Tibial nerve (tissue), 4 donors: ENCODE results near the gene NPY5R.

Experiments used
- CTCF ChIP-seq, 5 experiments: fragments of 200-600 bp in 3 of 5; fragments of 450-650 bp in 2 of 5; sonication (generic) in 3 of 5; IDR thresholded peaks; one replicate each; pipeline ENCODE4 v1.5.1; 2016 to 2019; ENCODE audit warnings: antibody characterized with exemption in 5 of 5, mild to moderate bottlenecking in 3 of 5, moderate library complexity in 2 of 5
- EP300 ChIP-seq, 2 donors: sonication (generic); formaldehyde crosslinking; IDR thresholded peaks; one replicate each; pipeline ENCODE4 v1.6.1; 2017; ENCODE audit warnings: antibody characterized with exemption in 2 of 2, mild to moderate bottlenecking in 1 of 2

DNA sequence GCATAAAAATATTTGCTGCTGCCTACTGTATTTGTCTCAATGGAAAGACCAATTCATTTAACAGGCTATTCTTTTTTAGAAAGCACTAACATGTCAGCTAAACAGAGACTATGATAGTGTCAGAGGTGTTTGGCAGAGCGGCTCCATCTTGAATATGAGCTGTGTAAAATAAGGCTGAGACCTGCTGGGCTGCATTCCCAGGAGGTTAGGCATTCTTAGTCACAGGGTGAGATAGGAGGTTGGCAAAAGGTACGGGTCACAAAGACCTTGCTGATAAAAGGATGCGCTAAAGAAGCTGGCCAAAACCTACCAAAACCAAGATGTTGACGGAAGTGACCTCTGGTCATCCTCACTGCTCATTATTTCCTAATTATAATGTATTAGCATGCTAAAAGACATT lies 41.8 kb downstream of the NPY5R start:
- TF ChIP-seq CTCF (IDR thresholded peaks at IDR 0.05) = no peak
- TF ChIP-seq EP300 (IDR thresholded peaks at IDR 0.05) = no peak
